ENCODE data around the gene DHX16.
A peak's percentile ranks its signal among the peaks of the same experiment; 100 is the strongest.

Gene DHX16

DNA sequence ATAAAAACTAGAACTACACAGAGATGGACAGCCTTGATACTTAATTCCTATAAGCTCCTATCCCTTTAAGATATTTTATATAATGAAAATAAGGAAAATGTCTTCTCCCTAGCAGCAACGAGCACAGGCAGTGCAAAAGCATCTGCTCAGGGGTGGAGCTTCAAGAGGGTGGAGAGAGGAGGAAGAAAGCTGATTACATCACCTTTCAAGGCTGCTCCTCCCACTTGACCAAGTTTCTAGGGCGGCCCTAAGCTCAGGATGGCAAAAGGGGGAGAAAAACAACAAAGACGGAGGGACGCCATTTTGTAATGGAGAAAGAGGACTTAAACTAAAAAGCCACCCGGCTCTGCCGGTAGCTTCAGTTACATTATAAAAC is 58.0 kb downstream of the DHX16 start:
- Histone ChIP-seq H3K4me3 (ENCODE audit: low read length) (peak overlapping the region; percentile 48), H3K9ac (ENCODE audit: low read length) (peak overlapping the region; percentile 100), H3K27me3 (ENCODE audit: control insufficient read depth, insufficient read depth, low read length) (no peaks in the 10 kb centered on the region), H3K36me3 (ENCODE audit: control insufficient read depth, insufficient read depth, low read length) (peaks cover 18% of the 10 kb centered on the region), H3K4me1 (ENCODE audit: control insufficient read depth, insufficient read depth, low read length) (peaks cover 36% of the 10 kb centered on the region), H3K9me3 (ENCODE audit: control insufficient read depth, low read length) (no peaks in the 10 kb centered on the region)

- Histone ChIP-seq H3K36me3 (ENCODE audit: control insufficient read depth, insufficient read depth, low read length) (peaks cover 18% of the 10 kb centered on the region), H3K9ac (ENCODE audit: low read length) (peak overlapping the region; percentile 100), H3K4me1 (ENCODE audit: control insufficient read depth, insufficient read depth, low read length) (peaks cover 31% of the 10 kb centered on the region), H3K4me3 (ENCODE audit: low read length) (peak overlapping the region; percentile 48), H3K9me3 (ENCODE audit: control insufficient read depth, low read length) (no peaks in the 10 kb centered on the region), H3K27me3 (ENCODE audit: control insufficient read depth, insufficient read depth, low read length) (no peaks in the 10 kb centered on the region)
These were observed 58.6 kb downstream of the DHX16 start for GRCh38 chr6:30614044-30614842.

- Histone ChIP-seq H3K4me1 (ENCODE audit: control insufficient read depth, insufficient read depth, low read length) (peaks cover 24% of the 10 kb centered on the region), H3K9ac (ENCODE audit: low read length) (peak overlapping the region; percentile 1), H3K9me3 (ENCODE audit: control insufficient read depth, low read length) (no peaks in the 10 kb centered on the region), H3K4me3 (ENCODE audit: low read length) (no peak overlapping the region), H3K36me3 (ENCODE audit: control insufficient read depth, insufficient read depth, low read length) (peaks cover 18% of the 10 kb centered on the region), H3K27me3 (ENCODE audit: control insufficient read depth, insufficient read depth, low read length) (no peaks in the 10 kb centered on the region)
These were observed 59.4 kb downstream of the DHX16 start for GRCh38 chr6:30613251-30614043.

DNA sequence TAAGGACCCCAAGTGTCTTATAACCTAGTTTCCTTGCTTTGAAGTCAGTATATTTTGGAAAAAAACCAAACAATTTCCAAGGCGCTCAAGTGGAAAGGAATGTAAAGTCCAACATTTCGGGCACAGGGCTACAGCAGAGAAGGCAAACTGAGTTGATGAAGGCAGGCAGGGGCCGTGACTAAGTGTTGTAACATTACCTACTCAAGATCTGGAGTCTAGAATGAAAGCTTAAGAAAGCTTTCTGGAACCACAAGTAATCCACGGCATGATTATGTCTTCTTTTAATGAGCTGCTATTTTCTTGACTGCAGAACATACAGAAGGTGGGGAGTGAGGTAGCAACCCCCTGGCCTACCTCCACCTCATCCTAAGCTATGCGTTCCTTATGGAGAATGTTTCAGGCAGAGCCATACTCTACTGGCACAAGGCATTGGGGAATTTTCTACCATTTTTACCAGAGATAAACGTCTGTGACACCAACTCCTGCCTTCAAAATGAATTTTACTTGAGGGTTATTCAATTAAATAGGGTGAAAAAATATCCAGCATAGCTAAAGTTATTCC is 60.0 kb downstream of the DHX16 start:
- Histone ChIP-seq H3K9me3 (ENCODE audit: control insufficient read depth, low read length) (no peaks in the 10 kb centered on the region), H3K27me3 (ENCODE audit: control insufficient read depth, insufficient read depth, low read length) (no peaks in the 10 kb centered on the region), H3K36me3 (ENCODE audit: control insufficient read depth, insufficient read depth, low read length) (peaks cover 18% of the 10 kb centered on the region), H3K4me3 (ENCODE audit: low read length) (no peak overlapping the region), H3K9ac (ENCODE audit: low read length) (no peak overlapping the region), H3K4me1 (ENCODE audit: control insufficient read depth, insufficient read depth, low read length) (peaks cover 20% of the 10 kb centered on the region)

- Histone ChIP-seq H3K4me1 (ENCODE audit: control insufficient read depth, insufficient read depth, low read length) (peaks cover 20% of the 10 kb centered on the region), H3K4me3 (ENCODE audit: low read length) (no peak overlapping the region), H3K9ac (ENCODE audit: low read length) (no peak overlapping the region), H3K36me3 (ENCODE audit: control insufficient read depth, insufficient read depth, low read length) (peaks cover 18% of the 10 kb centered on the region), H3K9me3 (ENCODE audit: control insufficient read depth, low read length) (no peaks in the 10 kb centered on the region), H3K27me3 (ENCODE audit: control insufficient read depth, insufficient read depth, low read length) (no peaks in the 10 kb centered on the region)
These were observed 60.6 kb downstream of the DHX16 start for GRCh38 chr6:30612213-30612612.

DNA sequence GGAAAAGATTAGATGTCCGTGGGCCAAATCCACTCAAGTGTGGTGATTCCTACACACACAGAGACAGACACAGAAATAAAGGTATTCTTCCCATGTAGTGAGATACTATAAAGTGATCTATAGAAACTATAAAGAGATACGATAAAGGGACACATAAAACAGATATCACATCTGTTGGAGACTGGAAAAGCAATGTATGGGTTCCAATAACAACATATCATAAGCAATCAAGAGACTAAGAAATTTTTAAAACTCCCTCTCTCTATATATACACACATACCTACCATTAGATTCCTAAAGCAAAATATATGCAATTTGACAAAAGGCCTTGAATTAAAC is 61.0 kb downstream of the DHX16 start:
- no peaks in the 10 kb centered on the region for H3K27me3 ChIP-seq (ENCODE audit: control insufficient read depth, insufficient read depth, low read length)
- no peak overlapping the region for H3K4me3 ChIP-seq (ENCODE audit: low read length)
- no peak overlapping the region for H3K9ac ChIP-seq (ENCODE audit: low read length)
- no peaks in the 10 kb centered on the region for H3K9me3 ChIP-seq (ENCODE audit: control insufficient read depth, low read length)
- H3K4me1 ChIP-seq (ENCODE audit: control insufficient read depth, insufficient read depth, low read length): peaks cover 20% of the 10 kb centered on the region
- peaks cover 16% of the 10 kb centered on the region for H3K36me3 ChIP-seq (ENCODE audit: control insufficient read depth, insufficient read depth, low read length)

GRCh38 chr6:30611150-30611855 is 61.5 kb downstream of the DHX16 start:
- H3K4me3 ChIP-seq (ENCODE audit: low read length): no peak overlapping the region
- H3K9ac ChIP-seq (ENCODE audit: low read length): no peak overlapping the region
- peaks cover 11% of the 10 kb centered on the region for H3K36me3 ChIP-seq (ENCODE audit: control insufficient read depth, insufficient read depth, low read length)
- no peaks in the 10 kb centered on the region for H3K9me3 ChIP-seq (ENCODE audit: control insufficient read depth, low read length)
- peaks cover 20% of the 10 kb centered on the region for H3K4me1 ChIP-seq (ENCODE audit: control insufficient read depth, insufficient read depth, low read length)
- H3K27me3 ChIP-seq (ENCODE audit: control insufficient read depth, insufficient read depth, low read length): no peaks in the 10 kb centered on the region

- Histone ChIP-seq H3K4me1 (ENCODE audit: control insufficient read depth, insufficient read depth, low read length) (peaks cover 20% of the 10 kb centered on the region), H3K9me3 (ENCODE audit: control insufficient read depth, low read length) (no peaks in the 10 kb centered on the region), H3K4me3 (ENCODE audit: low read length) (no peak overlapping the region), H3K36me3 (ENCODE audit: control insufficient read depth, insufficient read depth, low read length) (peaks cover 8% of the 10 kb centered on the region), H3K9ac (ENCODE audit: low read length) (no peak overlapping the region), H3K27me3 (ENCODE audit: control insufficient read depth, insufficient read depth, low read length) (no peaks in the 10 kb centered on the region)
These were observed 62.7 kb downstream of the DHX16 start for GRCh38 chr6:30610065-30610464.

GRCh38 chr6:30603961-30604360 is 68.8 kb downstream of the DHX16 start:
- H3K9ac ChIP-seq (ENCODE audit: low read length): no peak overlapping the region
- no peaks in the 10 kb centered on the region for H3K27me3 ChIP-seq (ENCODE audit: control insufficient read depth, insufficient read depth, low read length)
- no peak overlapping the region for H3K4me3 ChIP-seq (ENCODE audit: low read length)
- H3K36me3 ChIP-seq (ENCODE audit: control insufficient read depth, insufficient read depth, low read length): peaks cover 25% of the 10 kb centered on the region
- H3K4me1 ChIP-seq (ENCODE audit: control insufficient read depth, insufficient read depth, low read length): no peaks in the 10 kb centered on the region
- H3K9me3 ChIP-seq (ENCODE audit: control insufficient read depth, low read length): no peaks in the 10 kb centered on the region

Data from mucosa of stomach (tissue), 1 donor.